ENCODE results near the gene ZNF780A.

The ZNF780A gene

DNA sequence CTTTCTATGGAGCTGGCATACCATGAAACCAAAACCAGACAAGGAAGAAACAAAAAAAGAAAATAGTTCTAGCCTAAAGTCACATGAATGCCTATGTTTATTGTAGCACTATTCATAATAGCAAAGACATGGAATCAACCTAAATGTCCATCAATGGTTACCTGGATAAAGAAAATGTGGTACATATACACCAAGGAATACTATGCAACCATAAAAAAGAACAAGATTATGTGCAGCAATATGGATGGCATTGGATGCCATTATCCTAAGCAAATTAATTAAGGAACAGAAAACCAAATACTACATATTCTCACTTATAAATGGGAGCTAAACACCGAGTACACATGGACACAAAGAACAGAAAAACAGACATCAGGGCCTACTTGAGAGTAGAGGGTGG lies 10.5 kb downstream of the ZNF780A start:
- TF ChIP-seq, protein P1, sequence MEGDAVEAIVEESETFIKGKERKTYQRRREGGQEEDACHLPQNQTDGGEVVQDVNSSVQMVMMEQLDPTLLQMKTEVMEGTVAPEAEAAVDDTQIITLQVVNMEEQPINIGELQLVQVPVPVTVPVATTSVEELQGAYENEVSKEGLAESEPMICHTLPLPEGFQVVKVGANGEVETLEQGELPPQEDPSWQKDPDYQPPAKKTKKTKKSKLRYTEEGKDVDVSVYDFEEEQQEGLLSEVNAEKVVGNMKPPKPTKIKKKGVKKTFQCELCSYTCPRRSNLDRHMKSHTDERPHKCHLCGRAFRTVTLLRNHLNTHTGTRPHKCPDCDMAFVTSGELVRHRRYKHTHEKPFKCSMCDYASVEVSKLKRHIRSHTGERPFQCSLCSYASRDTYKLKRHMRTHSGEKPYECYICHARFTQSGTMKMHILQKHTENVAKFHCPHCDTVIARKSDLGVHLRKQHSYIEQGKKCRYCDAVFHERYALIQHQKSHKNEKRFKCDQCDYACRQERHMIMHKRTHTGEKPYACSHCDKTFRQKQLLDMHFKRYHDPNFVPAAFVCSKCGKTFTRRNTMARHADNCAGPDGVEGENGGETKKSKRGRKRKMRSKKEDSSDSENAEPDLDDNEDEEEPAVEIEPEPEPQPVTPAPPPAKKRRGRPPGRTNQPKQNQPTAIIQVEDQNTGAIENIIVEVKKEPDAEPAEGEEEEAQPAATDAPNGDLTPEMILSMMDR (IDR thresholded peaks at IDR 0.05; ENCODE audit: low read depth, low read length), result no peak
- no peak for DNase-seq (ENCODE audit: extremely low read depth, low read depth)

DNA sequence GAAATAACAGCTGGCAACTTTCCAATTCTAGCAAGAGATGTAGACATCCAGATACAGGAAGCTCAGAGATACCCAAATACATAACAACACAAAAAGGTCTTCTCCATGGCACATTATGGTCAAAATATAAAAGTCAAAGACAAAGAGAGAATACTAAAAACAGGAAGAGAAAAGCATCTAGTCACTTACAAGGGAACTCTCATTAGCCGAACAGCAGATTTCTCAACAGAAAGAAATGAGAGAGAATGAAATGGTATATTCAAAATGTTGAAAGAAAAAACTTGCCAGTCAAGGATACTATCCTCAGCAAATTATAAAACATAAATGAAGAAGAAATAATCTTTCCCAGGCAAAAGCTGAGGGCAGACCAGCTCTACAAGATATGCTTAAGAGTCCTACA lies 12.4 kb downstream of the ZNF780A start:
- DNase-seq (ENCODE audit: extremely low read depth, low read depth), result no peak
- TF ChIP-seq, protein P1 (IDR thresholded peaks at IDR 0.05; ENCODE audit: low read depth, low read length), result no peak

DNA sequence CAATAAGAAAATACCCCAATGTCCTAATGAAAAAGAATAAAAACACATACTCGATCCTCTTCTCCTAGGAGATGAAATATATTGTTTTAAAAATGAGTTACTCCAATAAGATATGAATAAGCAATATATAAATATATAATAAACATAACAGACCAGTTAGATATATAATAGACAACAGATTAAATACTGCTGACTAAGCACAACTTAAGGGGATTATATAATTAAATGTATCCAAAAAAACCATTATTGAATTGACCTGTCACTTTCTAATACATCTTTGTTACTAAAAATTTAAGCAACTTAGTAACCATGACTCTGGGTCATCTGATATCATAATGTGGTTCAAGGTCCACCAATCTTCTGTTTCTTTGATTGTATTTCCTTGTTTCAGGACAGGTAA lies 20.7 kb downstream of the ZNF780A start:
- no peak for DNase-seq (ENCODE audit: extremely low read depth, low read depth)
- TF ChIP-seq, protein P1 (IDR thresholded peaks at IDR 0.05; ENCODE audit: low read depth, low read length), result no peak

DNA sequence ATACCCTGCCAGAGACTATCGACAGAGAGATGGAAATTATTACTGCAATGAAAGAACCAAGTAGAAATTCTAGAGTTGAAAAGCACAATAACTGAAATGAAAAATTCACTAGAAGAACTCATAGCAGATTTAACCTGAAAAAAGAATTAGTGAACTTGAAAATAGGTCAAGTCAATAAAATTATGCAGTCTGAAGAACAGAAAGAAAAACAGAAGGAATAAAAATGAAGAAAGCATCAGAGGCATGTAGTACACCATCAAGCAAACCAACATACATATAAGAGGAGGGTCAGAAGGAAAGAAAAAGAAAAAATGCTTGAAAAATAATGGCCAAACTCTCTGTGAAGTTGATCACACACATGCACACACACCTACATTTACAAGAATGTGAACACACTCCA lies 31.1 kb downstream of the ZNF780A start:
- DNase-seq (ENCODE audit: extremely low read depth, low read depth), result no peak
- TF ChIP-seq, protein P1 (IDR thresholded peaks at IDR 0.05; ENCODE audit: low read depth, low read length), result no peak

DNA sequence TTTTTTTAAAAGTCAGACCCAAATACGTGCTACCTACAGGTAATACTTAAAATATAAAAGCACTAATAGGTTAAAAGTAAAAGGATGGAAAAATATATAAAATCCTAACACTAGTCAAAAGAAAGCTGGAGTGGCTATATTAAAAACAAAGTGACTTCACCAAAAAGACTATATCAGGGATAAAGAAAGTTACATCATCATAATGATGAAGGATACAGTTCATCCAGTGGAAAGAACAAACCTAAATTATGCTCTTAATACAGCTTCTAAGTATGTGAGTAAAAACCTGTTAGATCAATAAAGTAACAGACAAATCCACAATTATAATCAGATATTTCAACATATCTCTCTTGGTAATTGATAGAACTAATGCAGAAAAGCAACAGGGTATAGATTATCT lies 33.6 kb downstream of the ZNF780A start:
- DNase-seq (ENCODE audit: extremely low read depth, low read depth), result no peak
- TF ChIP-seq, protein P1 (IDR thresholded peaks at IDR 0.05; ENCODE audit: low read depth, low read length), result no peak

DNA sequence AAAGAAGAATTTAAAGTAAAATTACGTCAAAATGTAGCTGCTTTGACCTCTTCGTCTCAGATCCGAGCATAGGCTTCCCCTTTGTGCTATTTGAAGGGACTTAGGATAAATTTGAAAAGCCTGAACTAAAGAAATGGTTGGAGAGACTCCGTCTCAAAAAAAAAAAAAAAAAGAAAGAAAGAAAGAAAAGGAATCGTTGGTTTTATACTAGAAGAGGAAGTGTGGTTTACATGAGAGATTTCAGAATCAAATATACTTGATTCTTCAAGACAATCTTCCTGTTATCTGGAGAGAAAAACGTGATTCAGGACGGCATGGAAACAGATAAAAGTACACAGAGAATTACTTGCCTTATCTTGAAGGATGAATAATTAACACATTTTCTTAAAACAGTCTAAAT lies 34.2 kb downstream of the ZNF780A start:
- TF ChIP-seq, protein P1 (IDR thresholded peaks at IDR 0.05; ENCODE audit: low read depth, low read length), result no peak
- DNase-seq (ENCODE audit: extremely low read depth, low read depth), result no peak

DNA sequence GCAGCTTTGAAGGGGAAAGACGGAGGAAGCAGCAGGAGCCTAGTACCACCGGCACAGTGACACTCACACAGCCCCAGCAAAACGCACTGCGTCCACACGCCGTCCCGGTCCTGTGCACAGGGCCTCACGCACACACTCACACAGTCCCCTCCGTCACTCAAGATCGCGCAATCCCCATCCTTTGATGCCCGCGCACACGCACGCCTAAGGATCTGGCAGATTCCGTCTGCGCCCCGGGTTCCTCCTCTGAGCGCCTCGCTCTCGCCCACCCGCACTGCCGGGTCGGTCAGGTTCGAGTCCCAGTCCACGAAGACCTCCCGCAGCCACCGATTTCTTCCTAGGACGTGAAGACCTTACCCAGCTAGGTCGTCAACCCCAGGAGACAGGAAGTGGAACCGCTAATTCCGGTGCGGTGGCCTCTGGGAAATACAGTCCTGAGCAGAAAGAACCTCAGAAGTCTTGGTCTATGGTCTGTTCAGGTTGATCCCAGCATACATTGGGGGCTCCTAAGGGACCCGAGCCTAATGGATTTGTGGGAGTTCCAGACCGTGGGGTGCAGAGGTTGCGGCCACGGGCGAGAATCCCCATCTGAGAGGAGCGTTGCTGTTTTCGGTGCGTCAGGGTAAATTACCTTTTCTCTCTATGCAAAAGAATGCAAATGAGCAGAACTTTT lies 34.8 kb downstream of the ZNF780A start, which contains the start of gene ZNF780B:
ZNF780B (minus strand) TSS at position 400 of the 673 bp plus-strand sequence. CDS start 5,899 bp downstream, outside the sequence.
- TF ChIP-seq, protein P1 (IDR thresholded peaks at IDR 0.05; ENCODE audit: low read depth, low read length), result no peak
- DNase-seq (ENCODE audit: extremely low read depth, low read depth), result peak; percentile 3
